GM04503 (cell line): ENCODE data around the gene MRPL41.
A peak's percentile ranks its signal among the peaks of the same experiment; 100 is the strongest.
"Not testable (repeated sequence)": the region's sequence is repeated elsewhere in the genome, so short reads cannot be mapped to it uniquely, and the experiment has no call there.

ENCODE experiments used
- DNase-seq: peaks from one replicate; pipeline ENCODE4 v3.0.0-alpha.2; 2012; ENCODE audit warnings: low read depth

MRPL41 gene

DNA sequence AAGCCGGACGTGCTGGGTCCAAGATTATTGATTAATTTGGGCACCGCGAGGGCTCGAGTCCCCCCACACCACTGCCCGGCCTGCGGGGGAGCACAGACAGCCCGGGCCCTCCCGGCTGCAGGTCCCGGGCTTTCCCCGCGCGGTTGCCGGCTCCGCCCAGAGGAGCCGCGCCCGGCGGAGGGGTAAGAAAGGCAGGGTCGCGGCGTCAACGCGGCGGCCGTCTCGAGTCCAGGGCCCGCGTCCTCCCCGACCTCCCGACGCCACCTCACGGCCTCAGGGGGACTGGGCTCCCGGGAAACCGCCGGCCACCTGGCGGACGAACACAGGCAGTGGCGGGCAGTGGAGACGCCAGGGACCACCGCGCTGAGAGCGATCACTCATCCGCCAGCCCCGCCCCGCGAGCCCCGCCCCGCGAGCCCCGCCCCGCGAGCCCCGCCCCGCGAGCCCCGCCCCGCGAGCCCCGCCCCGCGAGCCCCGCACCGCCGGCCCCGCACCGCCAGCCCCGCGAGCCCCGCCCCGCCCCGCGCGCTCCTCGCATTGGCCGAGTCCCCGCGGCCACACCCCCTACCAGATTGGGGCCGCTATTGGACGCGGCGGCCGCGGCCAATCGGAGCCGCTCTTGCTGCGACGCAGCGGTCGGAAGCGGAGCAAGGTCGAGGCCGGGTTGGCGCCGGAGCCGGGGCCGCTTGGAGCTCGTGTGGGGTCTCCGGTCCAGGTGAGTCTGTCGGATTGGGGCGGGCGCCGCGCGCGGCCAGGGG, at the start of gene MRPL41:
TSS of gene MRPL41 (plus strand) at position 616 of the 758 bp plus-strand sequence. CDS start 203 bp downstream, outside the sequence.
- peak; percentile 31 for DNase-seq

- DNase-seq = no peak
These were observed 49.4 kb upstream of the MRPL41 start for GRCh38 chr9:137502008-137502911.

DNA sequence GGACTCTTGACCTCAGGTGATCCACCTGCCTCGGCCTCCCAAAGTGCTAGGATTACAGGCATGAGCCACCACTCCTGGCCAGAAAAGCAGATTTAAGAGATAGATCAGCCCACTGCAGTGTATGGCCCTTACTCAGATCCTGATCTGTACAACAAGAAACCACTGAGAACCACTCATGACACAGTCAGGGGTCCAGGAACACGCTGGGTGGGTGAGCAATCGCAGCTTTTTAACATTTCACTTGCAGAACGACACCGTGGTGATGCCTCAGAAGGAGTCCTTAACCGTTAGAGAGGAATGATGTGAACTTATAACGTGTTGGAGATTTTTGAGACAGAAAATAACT, 47.3 kb upstream of the MRPL41 start:
- no peak for DNase-seq

DNA sequence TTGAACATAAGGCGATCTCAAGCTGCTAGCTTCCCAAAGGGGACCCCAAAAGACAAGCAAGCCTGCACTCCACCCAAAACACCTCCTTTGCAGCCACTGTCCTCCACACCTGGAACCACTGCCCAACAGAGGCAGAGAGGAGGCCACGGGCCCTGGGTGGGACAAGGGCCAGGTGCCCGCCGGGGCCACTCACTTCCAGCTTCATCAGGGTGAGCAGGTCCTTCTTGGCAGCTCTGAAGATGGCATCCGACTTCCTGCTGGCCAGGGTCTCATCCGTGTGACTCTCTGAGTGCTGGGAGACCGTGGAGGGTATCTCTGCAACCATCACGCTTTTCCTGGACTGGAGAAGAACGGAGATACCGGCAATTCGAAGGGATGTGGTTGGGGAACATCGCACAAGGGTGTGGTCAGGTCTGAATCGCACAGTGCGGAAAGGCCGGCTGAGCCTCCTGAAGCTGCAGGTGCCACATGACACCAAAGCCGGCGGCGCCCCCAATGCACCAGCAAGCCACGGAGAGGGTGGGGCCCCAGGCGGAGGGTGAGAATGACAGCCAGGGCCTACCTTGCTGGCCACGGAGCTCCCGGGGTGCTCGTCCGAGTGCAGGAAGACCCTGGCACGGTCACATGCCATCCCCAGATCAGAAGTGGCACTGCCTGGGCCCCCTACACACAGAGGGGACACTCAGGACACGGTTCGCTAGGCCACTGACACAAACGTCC, 46.1 kb upstream of the MRPL41 start:
- no peak for DNase-seq

DNA sequence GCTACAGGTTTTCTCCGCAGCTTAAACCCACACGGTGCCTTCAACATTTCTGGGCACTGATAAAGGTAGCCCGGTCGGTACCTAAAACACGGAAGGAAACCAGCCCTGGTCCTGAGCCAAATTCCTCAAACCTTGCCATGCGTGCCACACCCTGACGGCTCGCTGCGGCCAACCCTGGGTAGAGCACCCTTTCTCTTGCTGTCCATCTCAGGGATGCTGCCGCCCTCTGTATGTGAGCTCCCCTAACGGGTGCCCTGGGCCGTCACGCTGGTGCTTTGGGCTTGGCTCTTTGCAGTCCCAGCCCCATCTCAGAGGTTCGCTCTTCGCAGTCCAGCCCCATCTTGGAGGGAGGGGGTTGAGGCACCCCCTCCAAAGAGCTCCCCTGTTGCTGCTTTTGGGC, 45.4 kb upstream of the MRPL41 start:
- DNase-seq = no peak

DNA sequence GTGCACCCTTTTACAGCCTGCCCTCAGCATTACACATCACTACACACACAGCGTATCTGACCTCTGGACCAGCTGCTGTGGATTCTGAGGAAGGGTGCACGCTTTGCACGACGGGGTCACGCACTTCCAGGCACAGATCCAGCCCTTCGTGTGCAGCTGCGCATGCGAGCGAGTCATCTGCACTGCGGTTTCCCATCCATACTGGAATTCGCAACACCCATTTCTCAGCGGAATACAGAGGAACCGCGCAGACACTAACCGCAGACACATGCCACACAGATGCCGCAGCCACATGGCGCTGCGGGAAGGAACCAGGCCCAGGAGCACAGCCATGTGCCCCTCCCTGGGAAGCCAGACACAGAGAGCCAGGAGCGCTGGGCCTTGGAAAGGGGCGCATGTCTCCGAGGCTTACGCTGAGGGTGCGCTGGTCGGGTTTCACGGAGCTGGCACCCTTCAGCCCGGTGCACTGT, 44.9 kb upstream of the MRPL41 start:
- peak; percentile 56 for DNase-seq

DNA sequence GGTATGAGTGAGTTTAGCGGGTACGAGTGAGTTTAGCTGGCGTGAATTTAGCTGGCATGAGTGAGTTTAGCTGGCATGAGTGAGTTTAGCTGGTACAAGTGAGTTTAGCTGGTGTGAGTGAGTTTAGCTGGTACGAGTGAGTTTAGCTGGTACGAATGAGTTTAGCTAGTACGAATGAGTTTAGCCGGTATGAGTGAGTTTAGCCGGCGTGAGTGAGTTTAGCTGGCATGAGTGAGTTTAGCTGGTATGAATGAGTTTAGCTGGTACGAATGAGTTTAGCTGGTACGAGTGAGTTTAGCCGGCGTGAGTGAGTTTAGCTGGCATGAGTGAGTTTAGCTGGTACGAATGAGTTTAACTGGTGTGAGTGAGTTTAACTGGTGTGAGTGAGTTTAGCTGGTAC, 42.5 kb upstream of the MRPL41 start:
- DNase-seq = no peak

- not testable (repeated sequence) for DNase-seq
These were observed 40.6 kb upstream of the MRPL41 start for GRCh38 chr9:137511126-137511525.

DNA sequence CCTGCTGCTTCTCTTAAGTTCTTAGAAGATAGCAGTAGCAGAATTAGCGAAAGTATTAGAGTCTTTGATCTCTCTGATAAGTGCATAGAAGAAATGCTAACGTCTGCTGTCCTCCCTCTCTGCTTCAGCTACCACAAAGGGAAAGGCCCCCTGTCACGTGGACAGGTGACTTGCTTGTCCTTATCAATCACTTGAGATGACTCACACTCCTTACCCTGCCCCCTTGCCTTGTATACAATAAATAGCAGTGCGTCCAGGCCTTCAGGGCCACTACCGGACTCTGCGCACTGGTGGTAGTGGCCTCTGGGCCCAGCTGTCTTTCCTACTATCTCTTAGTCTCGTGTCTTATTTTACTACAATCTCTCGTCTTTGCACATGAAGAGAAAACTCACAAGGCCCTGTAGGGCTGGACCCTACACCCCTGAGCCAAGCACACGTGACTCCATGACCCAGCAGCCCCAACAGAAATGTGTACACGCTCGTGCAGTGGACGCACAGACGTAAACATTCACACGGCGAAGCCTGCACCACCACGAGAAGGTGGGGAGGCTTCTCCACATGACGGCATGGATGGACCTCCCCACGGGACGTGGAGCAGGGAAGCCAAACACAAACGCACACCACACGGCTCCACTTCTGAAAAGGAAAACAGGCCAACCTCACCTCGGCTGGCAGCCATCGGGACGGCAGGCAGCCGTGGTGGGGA, 39.8 kb upstream of the MRPL41 start:
- no peak for DNase-seq

- not testable (repeated sequence) for DNase-seq
These were observed 38.5 kb upstream of the MRPL41 start for GRCh38 chr9:137513136-137513535.

DNA sequence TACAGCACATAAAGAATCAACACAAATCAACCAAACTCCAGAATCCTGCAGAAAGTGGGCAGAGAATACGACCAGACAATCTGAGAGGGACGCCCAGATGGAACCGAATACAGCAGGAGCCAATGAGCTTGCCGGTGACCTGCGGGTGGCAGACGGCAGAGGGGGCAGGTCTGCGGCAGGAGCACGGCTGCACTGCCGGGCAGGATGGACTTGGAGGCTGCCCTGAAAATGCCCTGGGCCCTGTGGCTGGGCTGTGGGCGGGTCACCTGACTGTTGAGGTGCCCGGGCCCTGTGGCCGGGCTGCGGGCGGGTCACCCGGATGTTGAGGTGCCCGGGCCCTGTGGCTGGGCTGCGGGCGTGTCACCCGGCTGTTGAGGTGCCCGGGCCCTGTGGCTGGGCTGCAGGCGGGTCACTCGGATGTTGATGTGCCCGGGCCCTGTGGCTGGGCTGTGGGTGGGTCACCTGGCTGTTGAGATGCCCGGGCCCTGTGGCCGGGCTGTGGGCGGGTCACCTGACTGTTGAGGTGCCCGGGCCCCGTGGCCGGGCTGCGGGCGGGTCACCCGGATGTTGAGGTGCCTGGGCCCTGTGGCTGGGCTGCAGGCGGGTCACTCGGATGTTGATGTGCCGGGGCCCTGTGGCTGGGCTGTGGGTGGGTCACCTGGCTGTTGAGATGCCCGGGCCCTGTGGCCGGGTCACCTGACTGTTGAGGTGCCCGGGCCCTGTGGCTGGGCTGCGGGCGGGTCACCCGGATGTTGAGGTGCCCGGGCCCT, 37.7 kb upstream of the MRPL41 start:
- DNase-seq = not testable (repeated sequence)

DNA sequence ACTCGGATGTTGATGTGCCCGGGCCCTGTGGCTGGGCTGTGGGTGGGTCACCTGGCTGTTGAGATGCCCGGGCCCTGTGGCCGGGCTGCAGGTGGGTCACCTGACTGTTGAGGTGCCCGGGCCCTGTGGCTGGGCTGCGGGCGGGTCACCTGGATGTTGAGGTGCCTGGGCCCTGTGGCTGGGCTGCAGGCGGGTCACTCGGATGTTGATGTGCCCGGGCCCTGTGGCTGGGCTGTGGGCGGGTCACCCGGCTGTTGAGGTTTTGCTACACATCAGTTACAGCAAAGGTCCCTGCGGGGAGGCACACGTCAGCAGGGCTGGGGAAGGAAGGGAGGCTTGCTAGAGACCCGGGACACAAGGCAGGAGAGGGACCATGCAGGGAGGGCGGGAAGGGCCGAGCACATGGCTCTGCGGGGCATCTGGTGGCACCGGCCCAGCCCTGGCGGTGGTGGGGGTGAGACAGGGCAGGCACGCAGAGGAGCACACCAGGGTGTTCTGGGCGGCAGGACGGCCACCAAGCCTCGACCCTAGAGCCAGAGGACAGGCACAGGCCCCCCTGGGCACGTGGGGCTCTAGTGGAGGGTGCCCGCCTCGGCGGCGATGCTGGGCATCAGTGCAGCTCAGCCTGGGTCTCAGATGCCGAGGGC, 36.9 kb upstream of the MRPL41 start:
- no peak for DNase-seq

DNA sequence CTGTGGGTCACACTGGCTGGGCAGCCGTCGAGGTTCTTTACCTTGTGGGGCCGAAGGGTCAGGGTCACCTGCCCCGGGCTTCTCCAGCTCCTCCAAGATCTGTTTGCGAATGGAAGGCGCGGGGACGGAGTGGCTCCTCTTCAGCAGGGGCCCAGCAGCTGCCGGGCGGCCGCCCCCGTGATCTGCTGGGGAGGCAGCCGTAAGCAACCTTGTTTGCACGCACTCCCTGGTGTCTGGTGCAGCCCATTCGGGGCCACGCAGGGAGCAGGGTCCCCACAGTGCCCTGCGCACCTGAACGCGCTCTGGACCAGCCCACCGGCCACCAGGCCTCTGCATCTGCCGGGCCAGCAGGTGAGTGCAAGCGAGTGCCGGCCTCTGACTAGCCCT, 36.3 kb upstream of the MRPL41 start:
- no peak for DNase-seq

DNA sequence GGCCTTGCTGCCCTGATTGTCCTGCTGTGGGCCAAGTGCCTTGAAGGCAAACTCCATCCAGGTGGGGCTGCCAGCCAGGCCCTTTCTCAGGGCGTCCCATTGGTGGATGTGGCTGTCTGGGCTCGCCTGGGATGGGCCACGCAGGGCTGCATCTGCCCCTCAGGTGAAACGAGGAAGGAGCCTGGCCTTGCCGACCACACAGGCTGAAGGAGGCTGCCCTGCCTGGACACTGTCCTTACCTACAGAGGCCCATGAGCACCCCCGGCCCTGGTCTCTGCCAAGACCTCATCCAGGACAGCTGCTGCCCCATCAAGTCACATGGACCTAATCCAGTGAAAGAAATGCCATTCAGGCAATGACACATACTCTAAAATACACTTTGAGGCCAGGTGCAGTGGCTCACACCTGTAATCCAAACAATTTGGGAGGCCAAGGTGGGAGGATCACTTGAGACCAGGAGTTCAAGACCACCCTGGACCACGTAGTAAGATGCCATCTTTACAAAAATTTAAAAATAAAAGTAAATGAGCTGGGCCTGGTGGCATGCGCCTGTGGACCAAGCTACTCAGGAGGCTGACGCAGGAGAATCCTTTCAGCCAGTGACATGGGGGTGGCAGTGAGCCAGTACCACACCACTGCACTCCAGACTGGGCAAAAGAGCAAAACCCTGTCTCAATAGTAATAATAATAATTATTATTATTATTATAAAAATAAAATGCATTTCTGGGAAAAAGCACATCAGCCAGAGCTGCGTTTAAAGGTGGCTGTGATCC, 35.3 kb upstream of the MRPL41 start:
- DNase-seq = no peak

GRCh38 chr9:137518661-137519459, 32.8 kb upstream of the MRPL41 start:
- DNase-seq = not testable (repeated sequence)

DNA sequence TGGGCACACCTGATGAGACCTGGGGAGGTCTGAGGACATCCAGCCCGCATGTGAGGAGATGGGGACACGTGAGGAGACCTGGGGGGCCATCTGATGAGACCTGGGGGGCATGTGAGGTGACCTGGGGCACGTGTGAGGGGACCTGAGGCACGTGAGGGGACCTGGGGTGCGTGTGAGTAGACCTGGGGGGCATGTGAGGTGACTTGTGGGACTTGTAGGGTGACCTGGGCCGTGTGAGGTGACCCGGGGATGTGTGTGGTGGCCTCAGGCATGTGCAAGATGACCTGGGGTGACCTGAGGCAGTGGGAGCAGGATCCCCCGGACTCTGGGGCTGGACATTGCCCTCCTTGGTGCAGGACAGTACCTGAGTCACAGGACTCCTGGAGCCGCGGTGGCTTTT, 32.1 kb upstream of the MRPL41 start:
- DNase-seq = no peak

GRCh38 chr9:137520614-137521404, 30.9 kb upstream of the MRPL41 start:
- DNase-seq = no peak

GRCh38 chr9:137521405-137521985, 30.2 kb upstream of the MRPL41 start:
- no peak for DNase-seq
